Hematopoietic multipotent progenitor cell treated with erythropoietin and hydrocortisone succinate and interleukin-3 and kit ligand, for 8 days (in vitro differentiated cells): ENCODE measurements around the gene LRBA.

Experiments
- DNase-seq: peaks from one replicate; pipeline ENCODE4 v3.0.0-alpha.2; 2015

The LRBA gene

DNA sequence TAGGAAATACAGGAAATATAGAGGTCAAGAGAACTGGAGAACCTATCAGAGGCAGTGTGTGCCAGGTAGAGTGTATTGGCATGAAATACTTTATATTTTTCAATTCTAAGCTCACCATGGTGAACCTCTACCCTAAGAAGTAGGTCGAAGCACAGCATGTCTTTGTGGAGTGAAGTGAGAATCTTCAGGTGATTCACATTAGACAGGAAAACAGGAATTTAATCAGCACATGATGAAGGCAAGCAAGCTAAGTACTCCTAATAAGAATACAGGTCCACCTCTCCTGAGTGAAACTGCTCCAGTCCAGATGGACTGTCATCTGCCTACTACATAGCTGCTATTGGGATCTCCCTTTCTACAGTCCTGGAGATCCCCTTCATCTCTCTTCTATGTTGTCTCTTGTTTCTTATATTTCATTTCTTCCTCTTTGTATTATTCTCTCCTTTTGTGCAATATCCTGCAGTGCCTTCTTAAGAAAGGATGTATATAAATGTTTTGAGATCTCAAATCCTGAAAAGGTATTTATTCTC, 159.0 kb downstream of the LRBA start:
- no peak for DNase-seq

- DNase-seq = no peak
Observed at GRCh38 chr4:150854600-150854999, 160.5 kb downstream of the LRBA start.

DNA sequence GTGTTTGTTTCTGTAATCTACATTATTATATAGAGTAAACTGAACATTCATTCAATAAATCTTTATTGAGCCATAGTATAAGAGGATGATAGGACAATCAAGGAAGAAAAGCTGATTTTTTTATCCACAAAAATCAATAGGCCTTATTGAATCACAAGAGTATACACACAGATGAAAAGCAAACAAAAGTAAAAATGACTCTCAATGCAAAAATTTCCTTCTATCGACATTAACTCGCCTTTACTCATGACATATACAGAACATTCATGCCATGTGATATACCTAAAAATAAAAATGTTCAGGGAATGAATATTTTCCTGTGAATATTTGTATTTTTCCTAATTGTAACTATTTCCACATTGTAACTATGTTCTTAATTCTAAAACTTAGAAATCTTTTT, 161.2 kb downstream of the LRBA start:
- DNase-seq = no peak

DNA sequence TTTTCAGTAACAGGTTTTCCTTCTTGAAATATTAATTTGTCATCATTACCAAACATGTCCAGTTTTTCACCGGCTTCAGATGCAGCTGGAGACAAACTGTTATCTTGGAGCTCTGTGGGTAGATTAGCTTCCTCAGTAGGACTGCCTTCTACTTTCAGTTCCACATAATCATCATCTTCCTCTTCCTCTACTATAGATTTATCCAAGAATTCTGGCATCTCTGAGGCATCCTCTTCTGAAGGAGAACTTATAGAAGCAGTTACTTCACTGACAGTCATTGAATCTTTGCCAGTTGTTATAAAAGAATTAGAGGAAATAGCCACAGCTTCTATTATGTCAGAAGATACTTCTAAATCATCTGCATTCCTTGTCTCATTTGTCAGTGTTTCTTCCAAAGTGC, 162.9 kb downstream of the LRBA start:
- no peak for DNase-seq

DNA sequence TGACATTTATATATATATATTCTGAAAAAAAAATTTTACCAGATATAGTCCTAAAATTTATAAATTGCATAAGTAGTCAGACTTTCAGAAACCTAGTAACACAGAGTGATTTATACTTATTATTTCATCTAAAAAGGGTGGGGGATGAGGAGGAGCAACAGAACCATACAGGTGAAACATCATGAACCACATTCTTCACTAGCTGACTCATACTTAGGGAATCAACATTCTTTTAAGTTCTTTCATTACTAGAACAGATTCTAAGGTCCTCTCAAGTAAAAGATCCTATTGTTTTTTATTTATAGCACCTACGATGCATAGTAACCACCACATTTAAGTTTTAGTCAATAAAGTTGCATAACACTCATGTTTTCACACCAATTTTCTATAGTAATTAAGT, 166.1 kb downstream of the LRBA start:
- DNase-seq = no peak

GRCh38 chr4:150828159-150828558, 186.9 kb downstream of the LRBA start:
- no peak for DNase-seq

DNA sequence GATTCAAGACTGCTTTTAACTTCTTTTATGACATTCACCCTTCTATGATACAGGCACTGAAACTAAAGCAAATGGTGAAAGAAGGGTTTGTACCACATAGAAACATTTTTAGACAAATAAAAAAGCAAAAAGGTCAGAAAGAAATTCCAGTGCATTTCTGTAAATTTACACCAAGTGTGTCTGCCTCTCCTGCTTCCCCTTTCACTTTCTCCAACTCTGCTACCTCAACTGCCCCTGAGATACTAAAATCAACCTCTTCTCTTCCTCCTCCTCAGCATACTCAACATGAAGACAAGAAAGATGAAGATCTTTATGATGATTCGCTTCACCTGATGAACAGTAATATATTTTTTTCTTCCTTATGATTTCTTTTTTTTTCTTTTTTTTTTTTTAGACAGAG, 187.9 kb downstream of the LRBA start:
- DNase-seq = no peak

DNA sequence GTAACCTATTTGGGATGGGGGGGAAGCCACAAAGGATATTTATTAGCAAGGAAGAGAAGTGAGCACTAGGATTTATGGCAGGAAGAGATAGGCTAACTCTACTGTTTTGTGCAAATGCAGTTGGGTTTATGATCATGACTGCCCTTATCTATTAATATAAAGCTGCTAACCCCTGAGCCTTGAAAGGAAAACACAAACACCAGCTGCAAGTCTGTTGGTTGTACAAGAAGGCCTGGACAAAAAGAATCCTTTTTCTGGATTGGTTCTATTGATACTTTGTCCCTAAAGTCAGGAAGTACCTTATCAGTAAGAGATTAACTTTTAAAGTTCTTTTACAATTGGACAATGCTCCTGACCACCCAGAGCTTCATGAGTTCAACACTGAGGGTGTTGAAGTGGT, 188.8 kb downstream of the LRBA start:
- peak; percentile 22 for DNase-seq

DNA sequence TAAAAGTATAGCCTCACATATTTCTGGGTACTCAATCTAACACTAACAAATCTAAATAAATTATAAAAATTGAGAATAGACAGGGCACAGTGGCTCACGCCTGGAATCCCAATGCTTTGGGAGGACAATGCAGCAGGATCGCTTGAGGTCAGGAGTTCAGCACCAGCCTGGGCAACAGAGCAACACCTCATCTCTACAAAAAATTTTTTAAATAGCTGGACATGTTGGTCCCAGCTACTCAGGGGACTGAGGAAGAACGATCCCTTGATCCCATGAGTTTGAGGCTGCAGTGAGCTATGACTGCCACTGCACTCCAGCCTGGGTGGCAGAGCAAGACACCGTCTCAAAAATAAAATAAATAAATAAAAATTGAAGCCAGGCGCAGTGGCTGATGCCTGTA, 192.7 kb downstream of the LRBA start:
- DNase-seq = no peak

GRCh38 chr4:150821641-150822040, 193.4 kb downstream of the LRBA start:
- DNase-seq = no peak

- no peak for DNase-seq
Observed at GRCh38 chr4:150820409-150820808, 194.7 kb downstream of the LRBA start.

DNA sequence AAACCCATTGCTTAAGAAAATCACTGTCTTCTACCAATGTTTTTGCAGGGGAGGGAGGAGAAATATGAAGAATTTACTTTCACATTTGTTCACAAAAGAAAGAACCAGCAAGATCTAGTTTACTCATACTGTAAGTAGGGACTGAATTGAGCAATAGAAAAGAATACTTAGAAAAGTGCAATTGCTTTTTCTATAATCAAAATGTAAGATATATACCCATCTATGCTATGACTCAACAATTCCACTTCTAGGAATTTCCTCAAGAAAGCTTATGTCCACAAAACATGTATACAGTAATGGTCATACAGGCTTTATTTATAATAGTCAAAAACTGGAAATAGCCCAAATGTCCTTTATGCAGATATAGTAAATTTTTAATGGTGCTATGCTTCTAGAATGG, 196.4 kb downstream of the LRBA start:
- DNase-seq = no peak

DNA sequence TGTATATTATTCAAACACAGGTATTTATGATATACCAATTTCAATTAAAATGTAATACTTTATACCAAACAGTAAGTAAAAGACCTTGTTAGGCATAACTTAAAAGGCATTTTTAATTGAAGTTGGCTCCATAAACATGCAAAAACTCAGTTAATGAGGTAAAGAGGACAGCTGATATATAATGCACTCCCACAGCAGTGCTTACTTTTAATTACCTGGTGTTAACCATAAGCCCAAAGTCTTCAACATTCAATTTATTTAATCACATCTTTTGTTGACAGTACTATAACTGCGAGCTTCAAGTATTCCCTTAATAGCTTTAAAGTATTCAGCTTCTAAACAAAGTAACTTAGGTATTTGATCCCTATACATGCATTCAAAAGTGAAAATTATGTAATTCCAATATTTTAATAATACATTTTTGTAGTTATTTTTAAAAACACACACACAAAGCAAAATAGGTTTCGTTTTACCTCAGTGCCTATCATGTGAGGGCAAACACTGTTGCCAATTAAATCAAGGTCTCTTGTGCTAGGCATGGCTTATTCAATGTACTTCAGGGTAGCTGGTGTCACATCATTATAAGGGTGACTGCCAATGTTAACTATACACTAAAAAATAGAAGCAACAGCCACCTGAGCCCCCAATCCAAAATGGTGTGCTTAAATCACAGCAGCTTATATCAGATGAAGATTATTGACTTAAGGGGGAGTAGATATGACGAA, 197.1 kb downstream of the LRBA start:
- no peak for DNase-seq

- no peak for DNase-seq
Observed at GRCh38 chr4:150817017-150817416, 198.1 kb downstream of the LRBA start.

GRCh38 chr4:150816491-150816890, 198.6 kb downstream of the LRBA start:
- DNase-seq = no peak

DNA sequence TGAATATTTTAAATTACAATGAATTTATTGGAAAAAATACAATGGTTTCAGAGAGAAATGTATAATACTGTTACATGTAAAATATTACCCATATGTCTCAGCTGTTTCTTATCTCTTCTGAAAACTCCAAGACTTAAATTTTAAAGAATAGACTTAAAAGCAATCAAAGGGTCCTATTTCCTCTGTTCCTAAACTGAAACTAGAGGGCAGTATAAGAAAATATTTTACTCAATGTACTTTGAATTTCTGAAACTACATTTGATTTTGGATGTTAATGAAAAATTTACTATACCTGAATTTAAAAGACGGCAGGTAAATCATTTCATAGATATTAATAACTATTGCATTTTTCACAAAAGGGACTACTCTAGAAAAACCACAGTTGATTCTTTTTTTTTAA, 200.2 kb downstream of the LRBA start:
- DNase-seq = no peak

DNA sequence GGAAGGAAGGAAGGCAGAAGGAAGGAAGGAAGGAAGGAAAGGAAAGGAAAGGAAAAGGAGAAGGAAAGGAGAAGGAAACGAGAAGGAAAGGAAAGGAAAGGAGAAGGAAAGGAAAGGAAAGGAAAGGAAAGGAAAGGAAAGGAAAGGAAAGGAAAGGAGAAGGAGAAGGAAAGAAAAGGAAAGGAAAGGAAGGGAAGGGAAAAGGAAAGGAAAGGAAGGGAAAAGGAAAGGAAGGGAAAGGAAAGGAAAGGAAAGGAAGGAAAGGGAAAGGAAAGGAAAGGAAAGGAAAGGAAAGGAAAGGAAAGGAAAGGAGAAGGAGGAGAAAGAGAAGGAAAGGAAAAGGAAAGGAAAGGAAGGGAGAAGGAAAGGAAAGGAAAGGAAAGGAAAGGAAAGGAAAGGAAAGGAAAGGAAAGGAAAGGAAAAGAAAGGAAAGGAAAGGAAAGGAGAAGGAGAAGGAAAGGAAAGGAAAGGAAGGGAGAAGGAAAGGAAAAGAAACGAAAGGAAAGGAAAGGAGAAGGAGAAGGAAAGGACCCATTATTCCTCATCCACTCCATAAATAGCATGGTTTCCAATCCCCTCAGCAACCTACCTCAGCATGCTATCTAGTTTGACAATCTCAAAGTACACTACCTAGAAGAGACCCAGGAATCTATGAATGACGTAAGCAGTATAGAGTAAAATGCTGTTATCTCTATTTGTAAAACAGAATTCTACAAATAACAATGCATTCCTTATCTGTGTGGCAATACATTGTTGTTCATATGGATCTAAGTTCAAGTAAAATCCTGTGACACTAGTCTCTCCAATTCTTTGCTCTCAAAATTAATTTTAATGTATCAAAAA, 209.7 kb downstream of the LRBA start:
- no peak for DNase-seq

DNA sequence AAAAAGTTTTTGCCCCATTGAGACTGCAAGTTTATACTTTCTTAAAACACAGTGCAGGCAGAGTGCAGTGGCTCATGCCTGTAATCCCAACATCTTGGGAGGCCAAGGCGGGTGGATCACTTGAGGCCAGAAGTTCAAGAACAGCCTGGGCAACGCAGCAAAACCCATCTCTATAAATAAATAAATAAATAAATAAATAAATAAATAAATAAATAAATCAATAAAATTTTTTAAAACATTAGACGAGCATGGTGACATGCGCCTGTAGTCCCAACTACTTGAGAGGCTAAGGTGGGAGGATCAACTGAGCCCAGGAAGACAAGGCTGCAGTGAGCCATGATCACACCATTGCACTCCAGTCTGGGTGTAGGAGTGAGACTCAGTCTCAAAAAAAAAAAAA, 213.3 kb downstream of the LRBA start:
- no peak for DNase-seq

GRCh38 chr4:150799207-150799606, 215.9 kb downstream of the LRBA start:
- DNase-seq = no peak

- no peak for DNase-seq
Observed at GRCh38 chr4:150794706-150795105, 220.4 kb downstream of the LRBA start.

DNA sequence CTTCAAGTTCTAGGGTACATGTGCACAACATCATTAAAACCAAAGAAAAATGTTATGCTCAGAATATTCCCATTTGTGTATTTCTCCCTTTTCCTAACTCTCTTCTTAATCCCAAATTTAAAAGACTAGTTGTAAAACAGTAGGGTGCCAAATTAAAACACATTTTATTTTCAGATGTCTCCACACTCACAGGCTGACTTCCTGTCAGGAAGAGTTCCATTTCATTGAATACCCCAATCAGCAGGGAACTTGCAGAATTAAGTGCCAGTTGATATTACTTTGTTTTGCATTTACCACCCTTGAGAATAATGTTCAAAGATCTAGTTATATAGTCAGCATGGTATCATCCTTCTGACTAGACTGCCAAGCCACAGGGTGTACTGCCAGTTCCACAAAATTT, 225.2 kb downstream of the LRBA start:
- DNase-seq = no peak

GRCh38 chr4:150784939-150785338, 230.1 kb downstream of the LRBA start:
- no peak for DNase-seq

DNA sequence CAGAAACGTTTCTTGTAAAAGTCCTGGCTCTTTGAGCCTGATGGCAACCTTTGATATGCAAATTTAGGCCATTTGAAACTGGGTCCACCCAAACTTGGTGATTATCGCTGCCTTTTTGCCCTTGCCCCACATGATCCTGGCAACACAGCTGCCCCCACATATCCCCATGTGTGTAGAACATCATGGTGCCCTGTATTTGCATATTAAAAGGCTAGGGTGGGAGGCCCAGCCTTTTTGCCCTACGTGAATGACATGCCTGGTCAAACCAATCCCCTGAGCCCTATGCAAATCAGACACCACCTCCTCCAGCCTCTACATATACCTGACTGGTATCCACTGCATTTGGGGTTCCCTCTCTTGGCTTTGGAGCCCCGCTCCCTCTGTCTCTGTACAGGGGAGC, 230.8 kb downstream of the LRBA start:
- no peak for DNase-seq

DNA sequence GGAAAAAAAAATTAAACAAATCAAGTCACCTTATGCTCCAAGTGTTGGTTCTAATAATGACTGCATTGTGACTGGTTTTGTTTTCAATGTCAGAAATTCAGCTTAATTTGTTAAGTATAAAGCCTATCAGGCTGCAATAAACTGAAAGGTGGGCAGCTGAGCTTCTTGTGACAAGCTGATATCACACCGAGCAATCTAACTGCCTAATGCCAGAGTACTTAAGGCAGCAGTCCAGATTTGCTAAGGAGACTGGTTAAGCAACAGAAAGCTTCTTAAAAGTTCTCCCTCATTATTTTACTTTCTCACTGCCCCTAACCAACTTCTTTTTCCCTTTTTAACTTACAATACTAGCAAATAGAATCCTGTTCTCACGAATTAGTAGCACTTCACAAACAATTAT, 232.2 kb downstream of the LRBA start:
- peak; percentile 39 for DNase-seq
